RWPE2 (cell line): ENCODE data around the gene DNAH2.
A peak's percentile ranks its signal among the peaks of the same experiment; 100 is the strongest.

Source experiments
- ATAC-seq: fragments of 200-7000 bp; cut with Tn5 transposase; 3 replicates; pipeline ENCODE4 v1.9.1; 2021; ENCODE audit warnings: low read depth
- DNase-seq: peaks from one replicate; pipeline ENCODE4 v3.0.0-alpha.2; 2020; ENCODE audit warnings: low spot score
- H3K27ac ChIP-seq: fragments of 450-650 bp; 2 replicates; pipeline ENCODE4 v1.5.1; 2017; ENCODE audit warnings: mild to moderate bottlenecking; ENCODE audit not compliant: poor library complexity, severe bottlenecking
- H3K27me3 ChIP-seq: fragments of 250-450 bp; sonication (Bioruptor Pico); 2 replicates; pipeline ENCODE4 v1.5.1; 2021; ENCODE audit warnings: mild to moderate bottlenecking, moderate library complexity; ENCODE audit not compliant: insufficient read depth, poor library complexity, severe bottlenecking
- H3K36me3 ChIP-seq: fragments of 250-450 bp; sonication (Bioruptor Pico); 2 replicates; pipeline ENCODE4 v1.5.1; 2020; ENCODE audit warnings: low read depth, mild to moderate bottlenecking, moderate library complexity
- H3K4me1 ChIP-seq: fragments of 250-450 bp; sonication (Bioruptor Pico); 2 replicates; pipeline ENCODE4 v1.5.1; 2021; ENCODE audit warnings: mild to moderate bottlenecking, moderate library complexity; ENCODE audit not compliant: insufficient read depth, poor library complexity, severe bottlenecking
- H3K4me3 ChIP-seq: fragments of 250-450 bp; sonication (Bioruptor Pico); 2 replicates; pipeline ENCODE4 v1.5.1; 2021; ENCODE audit warnings: mild to moderate bottlenecking, moderate library complexity; ENCODE audit not compliant: severe bottlenecking
- H3K9me3 ChIP-seq: fragments of 250-450 bp; sonication (Bioruptor Pico); 2 replicates; pipeline ENCODE4 v1.5.1; 2021; ENCODE audit warnings: mild to moderate bottlenecking, moderate library complexity; ENCODE audit not compliant: severe bottlenecking
- CTCF ChIP-seq: fragments of 450-650 bp; IDR thresholded peaks from one replicate; pipeline ENCODE4 v1.5.1; 2017; ENCODE audit warnings: mild to moderate bottlenecking, moderate library complexity; ENCODE audit not compliant: poor library complexity, severe bottlenecking

The DNAH2 gene

DNA sequence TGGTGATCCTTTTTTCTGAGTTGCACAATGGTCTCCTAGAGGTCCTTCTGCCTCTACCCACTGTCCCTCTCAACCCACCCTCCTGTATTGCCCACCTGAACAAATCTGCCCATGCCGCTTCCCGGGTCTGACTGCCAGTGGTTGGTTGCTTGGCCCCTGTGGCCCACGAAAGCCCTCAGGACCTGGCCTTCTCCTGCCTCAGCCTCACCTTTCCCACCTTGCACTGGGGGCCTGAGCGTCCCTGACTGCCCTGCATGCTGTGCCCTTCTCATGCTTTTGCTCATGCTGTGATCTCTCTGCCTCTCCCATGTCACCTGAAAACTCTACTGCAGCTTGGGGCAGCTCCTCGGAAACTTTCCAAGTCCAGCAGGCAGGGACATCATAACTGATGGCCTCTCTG lies 102.7 kb downstream of the DNAH2 start:
- ATAC-seq (no peak), DNase-seq (no peak)
- Histone ChIP-seq H3K9me3 (no peaks in the 10 kb centered on the region), H3K4me3 (no peak overlapping the region), H3K36me3 (no peaks in the 10 kb centered on the region), H3K27ac (no peak overlapping the region), H3K4me1 (no peaks in the 10 kb centered on the region), H3K27me3 (no peaks in the 10 kb centered on the region)
- TF ChIP-seq CTCF, result no peak

DNA sequence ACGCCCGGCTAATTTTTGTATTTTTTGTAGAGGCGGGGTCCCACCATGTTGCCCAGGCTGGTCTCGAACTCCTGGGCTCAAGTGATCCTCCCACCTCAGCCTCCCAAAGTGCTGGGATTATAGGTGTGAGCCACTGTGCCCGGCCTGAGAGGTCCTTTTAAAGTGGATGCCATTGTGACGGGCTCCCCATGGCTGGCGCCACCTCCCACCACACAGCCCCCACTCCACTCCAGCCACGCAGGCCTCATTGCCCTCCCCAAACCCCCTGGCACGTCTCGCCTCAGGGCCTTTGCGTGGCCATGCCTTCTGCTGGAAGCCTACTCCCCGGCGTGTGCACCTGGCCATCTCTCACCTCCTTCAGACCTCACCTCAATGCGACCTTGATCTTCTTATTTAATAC lies 104.6 kb downstream of the DNAH2 start:
- Histone ChIP-seq H3K4me1 (no peaks in the 10 kb centered on the region), H3K36me3 (no peaks in the 10 kb centered on the region), H3K4me3 (no peak overlapping the region), H3K27ac (no peak overlapping the region), H3K9me3 (no peaks in the 10 kb centered on the region), H3K27me3 (no peaks in the 10 kb centered on the region)
- no peak for TF ChIP-seq CTCF
- ATAC-seq, result no peak
- DNase-seq, result no peak

- no peaks in the 10 kb centered on the region for H3K9me3 ChIP-seq
- no peaks in the 10 kb centered on the region for H3K36me3 ChIP-seq
- DNase-seq (no peak), ATAC-seq (no peak)
- no peak overlapping the region for H3K4me3 ChIP-seq
- H3K4me1 ChIP-seq, result no peaks in the 10 kb centered on the region
- TF ChIP-seq CTCF, result no peak
- H3K27ac ChIP-seq, result no peak overlapping the region
- H3K27me3 ChIP-seq, result no peaks in the 10 kb centered on the region
Observed at GRCh38 chr17:7823581-7824001, 106.0 kb downstream of the DNAH2 start.

DNA sequence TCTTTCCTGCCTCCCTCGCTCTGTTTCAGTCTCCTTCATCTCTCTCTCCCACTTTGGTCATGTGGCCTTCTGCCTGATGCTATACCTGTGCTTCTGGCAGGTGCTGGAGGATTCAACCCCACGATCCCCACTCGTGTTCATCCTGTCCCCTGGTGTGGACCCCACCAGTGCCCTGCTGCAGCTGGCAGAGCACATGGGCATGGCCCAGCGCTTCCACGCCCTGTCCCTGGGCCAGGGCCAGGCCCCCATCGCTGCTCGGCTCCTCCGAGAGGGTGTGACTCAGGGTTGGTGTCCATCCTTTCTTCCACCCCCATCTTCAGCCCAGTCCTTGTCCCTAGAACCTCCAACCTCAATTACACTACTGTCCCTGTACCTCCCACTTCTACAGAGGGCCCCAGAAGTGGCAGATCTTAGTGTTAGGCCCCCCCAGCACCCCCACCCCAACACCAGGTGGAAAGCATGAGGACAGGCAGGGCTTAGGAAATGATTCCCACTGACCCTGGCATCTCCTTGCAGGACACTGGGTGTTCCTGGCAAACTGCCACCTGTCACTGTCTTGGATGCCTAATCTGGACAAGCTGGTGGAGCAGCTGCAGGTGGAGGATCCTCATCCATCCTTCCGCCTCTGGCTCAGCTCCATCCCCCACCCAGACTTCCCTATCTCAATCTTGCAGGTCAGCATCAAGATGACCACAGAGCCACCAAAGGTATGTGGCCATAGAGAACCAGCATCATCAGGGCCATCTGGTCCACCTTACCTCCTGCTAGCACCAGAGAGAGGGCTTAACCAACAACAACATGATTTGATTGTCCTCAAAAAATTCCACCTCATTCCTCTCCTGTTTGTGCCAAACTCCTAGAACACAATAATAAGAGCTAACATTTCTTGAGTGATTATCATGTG lies 106.7 kb downstream of the DNAH2 start:
- Histone ChIP-seq H3K9me3 (no peaks in the 10 kb centered on the region), H3K27ac (no peak overlapping the region), H3K36me3 (no peaks in the 10 kb centered on the region), H3K4me1 (no peaks in the 10 kb centered on the region), H3K27me3 (no peaks in the 10 kb centered on the region), H3K4me3 (no peak overlapping the region)
- no peak for TF ChIP-seq CTCF
- ATAC-seq (no peak), DNase-seq (no peak)

DNA sequence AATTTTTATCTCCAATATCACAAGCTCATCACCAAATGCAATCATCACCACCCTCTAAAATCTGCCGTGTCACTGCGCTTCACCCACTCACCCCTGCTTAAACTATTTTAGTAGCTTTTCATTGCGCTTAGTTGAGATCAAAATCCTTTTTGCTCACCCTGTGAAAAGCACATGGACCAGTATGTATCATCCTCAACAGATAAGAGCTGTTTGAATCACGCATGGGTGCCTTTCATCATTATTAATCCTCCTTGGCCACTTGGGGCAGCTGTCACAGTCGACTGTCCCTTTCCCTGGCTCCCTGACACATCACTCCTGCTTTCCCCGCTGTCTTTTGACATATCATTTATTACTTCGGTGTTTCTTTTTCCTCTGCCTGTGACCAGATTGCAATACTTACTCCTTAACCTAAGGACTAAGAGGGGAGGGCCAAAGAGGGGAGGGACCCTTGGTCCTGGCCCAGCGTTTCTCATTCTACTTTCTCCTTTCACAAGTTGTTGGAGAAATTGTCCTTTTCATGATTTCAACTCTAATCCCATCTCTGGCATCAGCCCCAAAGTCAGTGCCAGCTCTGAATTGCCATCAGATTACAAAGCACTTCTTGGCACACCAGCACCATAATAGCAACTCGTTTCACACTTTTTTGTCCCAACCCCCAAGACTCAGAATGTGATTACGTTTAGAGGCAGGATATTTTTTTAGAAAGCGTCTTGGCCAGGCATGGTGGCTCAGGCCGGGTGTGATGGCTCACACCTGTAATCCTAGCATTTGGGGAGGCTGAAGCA lies 107.9 kb downstream of the DNAH2 start:
- Histone ChIP-seq H3K4me3 (no peak overlapping the region), H3K4me1 (no peaks in the 10 kb centered on the region), H3K36me3 (no peaks in the 10 kb centered on the region), H3K27ac (no peak overlapping the region), H3K27me3 (no peaks in the 10 kb centered on the region), H3K9me3 (no peaks in the 10 kb centered on the region)
- ATAC-seq (no peak), DNase-seq (no peak)
- TF ChIP-seq CTCF, result peak; percentile 19
